HG02970 (cell line): ENCODE results near the gene THSD4.

Source experiments
- ATAC-seq: cut with Tn5 transposase; IDR thresholded peaks from one replicate; pipeline ENCODE4 v1.9.1; 2021; ENCODE audit warnings: mild to moderate bottlenecking, moderate library complexity, moderate number of reproducible peaks; ENCODE audit not compliant: unreplicated experiment, low FRiP score

THSD4 gene

DNA sequence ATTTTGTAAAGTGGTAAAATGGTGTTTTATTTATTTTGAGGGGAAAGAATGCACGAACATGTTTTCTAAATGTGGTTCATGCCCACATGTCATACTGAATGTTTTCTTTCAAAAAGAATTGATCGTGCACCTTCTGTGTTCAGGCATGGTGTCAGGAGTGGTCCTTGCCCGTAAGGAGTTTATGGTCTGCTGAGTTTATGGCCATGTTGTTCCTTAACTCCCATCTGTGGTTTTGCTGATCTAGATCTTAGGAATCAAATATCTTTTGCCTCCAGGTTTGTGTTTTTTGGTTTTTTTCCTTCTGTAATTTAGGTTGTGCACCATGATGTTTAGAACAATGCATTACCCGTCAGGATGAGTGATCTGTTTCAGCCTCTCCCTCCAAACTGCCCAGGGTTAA is 390.7 kb downstream of the THSD4 start:
- no peak for ATAC-seq

DNA sequence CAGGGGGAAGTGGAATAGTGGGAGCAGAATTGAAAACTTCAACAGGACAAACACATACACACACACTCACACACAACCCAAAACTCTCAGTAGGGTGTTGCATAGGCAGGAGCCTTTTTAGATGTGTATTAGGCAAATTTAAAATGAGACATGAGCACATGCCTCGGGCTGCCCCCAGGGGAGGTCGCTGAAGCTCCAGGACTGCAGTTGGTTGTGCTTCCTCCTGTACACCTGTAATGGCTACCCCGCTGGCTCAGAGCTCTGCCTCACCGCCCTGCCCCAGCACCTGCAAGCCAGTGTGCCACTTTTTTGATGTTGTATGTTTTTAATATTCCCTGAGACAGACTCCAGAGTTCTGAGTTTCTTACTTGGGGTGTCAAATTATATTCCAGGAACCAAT is 391.7 kb downstream of the THSD4 start:
- no peak for ATAC-seq

- no peak for ATAC-seq
Measured at GRCh38 chr15:71508081-71508682, 392.9 kb downstream of the THSD4 start.

DNA sequence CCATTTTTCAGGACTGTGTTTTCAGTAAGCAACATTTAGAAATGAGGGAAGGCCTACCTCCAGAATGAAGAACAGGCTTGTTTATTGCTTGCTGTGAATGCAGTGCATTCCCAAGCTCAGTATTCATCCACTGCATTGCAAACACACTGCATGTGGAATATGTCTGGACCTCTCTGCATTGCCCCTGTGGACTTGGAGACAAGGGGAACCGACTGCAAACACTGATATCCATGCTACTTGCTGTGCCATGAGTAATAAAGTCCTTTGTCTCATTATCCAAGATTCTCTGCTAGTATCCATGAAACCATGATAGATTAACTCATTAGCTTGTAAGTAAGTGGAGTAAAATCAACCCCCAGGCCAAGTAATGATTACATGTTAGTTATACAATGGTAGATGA is 393.9 kb downstream of the THSD4 start:
- no peak for ATAC-seq

- ATAC-seq: no peak
Measured at GRCh38 chr15:71510763-71511162, 395.5 kb downstream of the THSD4 start.

DNA sequence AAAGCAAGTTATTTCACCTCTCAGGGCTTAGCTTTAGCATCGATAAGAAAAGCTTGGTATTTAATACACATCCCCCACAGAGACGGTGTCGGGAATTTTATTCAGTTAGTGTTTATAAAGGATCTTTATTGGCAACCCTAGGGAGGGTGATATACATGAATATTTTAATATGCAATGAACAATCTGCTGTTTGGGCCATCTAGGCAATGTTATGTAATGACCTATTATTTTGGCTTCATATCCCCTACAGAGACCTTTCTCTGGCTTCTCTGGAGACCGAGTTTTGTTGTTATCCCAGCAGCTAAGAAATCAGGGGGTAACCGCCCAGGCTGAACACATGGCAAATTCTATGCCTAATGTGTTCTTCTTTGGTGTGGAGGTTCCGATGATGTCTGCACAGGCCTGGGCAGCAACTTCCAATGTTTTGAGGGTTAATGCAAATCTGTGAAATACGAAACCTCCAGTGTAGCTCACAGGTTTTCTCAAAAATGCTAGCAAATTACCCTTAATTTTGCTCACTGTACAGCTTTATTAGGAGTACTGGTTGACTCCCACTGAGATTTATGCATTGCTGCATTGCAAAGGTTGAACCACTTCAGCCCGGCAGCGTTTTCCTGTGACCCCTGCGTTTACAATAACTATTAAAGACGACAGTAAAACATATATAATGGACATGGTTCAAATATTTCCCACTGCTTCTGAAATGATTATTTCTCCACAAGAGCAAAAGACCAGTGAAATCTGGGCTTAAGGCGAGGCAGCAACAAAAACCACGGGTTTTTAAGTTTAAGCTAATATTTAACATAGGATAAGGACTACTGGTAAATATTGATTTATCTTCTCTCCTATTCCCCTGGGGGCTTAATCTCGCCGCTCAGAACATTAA is 396.8 kb downstream of the THSD4 start:
- no peak for ATAC-seq

- no peak for ATAC-seq
Measured at GRCh38 chr15:71512682-71513006, 397.4 kb downstream of the THSD4 start.

DNA sequence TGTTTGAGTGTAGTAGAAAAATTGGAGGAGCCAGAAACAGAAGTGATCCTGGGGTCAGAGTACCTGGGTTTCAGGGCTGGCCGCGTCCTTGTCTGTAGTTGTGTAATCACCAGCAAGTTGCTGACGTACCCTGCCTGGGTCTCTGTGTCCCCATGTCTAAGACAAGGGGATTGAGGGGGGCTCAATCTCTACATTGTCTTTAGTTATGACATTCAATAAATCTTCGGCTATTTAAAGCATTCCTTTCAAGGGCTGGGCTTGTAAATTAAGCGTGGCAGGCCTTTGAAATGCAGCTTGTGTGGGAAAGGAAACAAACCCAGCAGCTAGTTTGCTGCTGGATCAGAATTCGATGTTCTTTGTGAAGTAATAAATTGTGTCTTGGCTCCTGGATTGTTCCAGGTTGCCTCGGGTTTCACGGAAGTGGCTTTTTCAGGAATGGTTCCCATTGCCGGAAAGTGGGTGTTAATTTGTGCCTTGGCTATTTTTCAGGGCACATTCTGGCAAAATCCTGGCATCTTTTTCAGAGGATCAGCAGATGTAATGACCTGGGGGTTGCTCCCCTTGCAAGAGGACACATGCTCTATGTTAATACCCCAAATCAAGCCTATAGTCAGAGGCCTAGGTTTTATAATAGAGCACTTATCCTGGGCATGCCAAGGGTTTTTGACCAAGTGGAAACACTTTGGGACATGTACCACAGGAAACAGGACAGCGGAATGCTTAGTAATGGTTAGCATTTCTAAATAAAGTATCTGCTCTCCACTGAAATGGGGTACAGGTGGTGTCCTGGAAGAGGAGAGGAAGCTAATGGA is 400.3 kb downstream of the THSD4 start:
- no peak for ATAC-seq

DNA sequence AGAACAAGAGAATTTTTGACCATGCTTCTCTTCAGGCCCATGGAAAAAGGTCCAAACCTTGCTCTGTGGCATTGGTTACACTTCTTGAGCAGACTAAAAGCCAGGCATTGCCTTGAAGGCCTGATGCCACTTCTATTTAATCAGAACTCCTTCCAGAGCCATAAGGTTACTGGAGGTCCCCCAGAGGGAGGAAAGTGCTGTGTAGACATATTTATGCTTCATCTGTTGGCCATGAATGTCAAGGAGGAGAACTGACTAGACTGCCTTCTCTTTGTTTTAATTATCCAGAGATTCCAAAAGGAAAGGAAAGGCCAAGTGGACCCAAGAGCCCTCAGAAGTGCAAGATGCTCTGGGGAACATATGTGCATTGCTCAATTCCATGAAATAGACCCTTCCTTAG is 402.5 kb downstream of the THSD4 start:
- no peak for ATAC-seq

DNA sequence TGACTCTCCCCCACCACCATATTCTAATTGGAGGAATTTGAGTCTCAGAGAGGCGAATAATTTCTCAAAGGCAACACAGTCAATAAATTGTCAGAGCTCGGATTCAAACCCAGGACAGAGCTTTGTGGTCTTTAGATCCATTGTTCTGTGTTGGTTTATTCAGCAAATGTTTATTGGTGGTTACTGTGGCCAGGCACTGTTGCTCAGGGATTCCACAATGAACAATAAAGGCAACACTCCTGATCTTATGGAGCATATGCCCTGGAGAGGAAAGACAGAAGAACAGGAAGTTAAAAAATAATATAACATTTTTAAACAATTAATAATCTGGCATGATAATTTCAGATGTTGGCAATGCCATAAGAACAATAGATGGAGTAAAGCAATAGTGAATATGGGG is 403.4 kb downstream of the THSD4 start:
- no peak for ATAC-seq

- no peak for ATAC-seq
Measured at GRCh38 chr15:71526060-71526820, 411.0 kb downstream of the THSD4 start.

GRCh38 chr15:71529361-71529760 is 414.1 kb downstream of the THSD4 start:
- ATAC-seq: no peak

DNA sequence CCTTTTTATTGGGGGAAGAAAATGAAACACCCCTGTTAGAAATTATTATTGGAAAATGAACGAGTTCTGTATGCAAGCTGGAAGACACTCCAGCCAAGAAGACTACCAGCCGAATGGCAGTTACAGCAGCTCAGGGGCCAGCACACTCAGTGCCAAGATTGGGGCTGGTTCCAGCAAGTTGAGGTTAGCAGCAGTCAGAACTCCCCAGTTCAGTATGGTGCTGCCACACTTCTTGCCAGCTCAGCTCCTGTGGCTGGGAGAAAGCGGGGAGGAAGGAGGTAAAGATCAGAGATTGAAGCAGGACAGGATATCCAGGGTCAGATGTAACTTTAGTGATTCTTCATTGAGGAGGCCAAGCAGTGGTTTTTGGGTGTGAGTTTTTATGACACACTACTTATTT is 414.8 kb downstream of the THSD4 start:
- no peak for ATAC-seq

DNA sequence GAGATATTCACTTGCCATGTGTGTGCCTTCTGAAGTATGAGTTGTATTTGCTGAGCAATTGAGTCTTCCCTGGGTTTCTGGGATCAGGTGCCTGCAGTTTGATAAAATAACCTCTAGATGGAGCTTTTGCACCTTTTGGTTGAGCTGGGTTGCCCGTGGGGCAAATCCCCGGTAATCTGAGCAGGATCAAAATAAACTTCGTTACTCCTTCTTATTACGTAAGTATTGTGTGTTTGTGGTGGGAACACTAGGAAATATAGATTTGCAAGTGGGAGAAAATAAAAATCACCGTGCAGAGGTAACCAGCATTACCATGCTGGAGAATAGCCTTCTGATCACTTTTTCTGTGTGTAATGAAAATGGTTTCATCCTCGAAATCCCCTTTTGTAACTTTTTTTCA is 417.7 kb downstream of the THSD4 start:
- ATAC-seq: no peak

GRCh38 chr15:71538181-71538580 is 422.9 kb downstream of the THSD4 start:
- ATAC-seq: no peak

DNA sequence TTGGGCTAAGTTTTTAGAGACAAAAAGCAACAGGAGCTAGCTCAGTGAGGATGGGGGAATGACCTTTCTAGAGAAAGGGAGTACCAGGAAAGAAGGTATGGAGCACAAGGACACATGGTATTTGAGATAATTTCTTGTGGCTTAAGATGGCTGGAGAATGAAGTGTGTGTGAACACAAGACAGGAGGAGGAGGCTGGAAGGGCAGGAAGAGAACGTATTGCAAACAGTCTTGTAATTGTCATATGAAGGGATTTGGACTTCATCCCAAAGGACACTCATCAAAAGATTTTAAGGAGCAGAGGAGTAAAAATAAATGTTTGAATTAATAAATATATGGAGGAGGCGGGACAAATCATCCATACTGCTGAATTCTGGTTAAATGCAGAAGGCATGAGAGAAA is 426.5 kb downstream of the THSD4 start:
- no peak for ATAC-seq

GRCh38 chr15:71542836-71543235 is 427.6 kb downstream of the THSD4 start:
- ATAC-seq: no peak

GRCh38 chr15:71543413-71543812 is 428.1 kb downstream of the THSD4 start:
- ATAC-seq: no peak

GRCh38 chr15:71545223-71545760 is 430.0 kb downstream of the THSD4 start:
- no peak for ATAC-seq

- ATAC-seq: no peak
Measured at GRCh38 chr15:71545923-71546322, 430.7 kb downstream of the THSD4 start.
